ENCODE results near the gene TSPAN9. TPM values are rescaled to one million over a fixed set of nuclear protein-coding genes. Genes with fewer than 3 reads are reported as not detected.
A peak's percentile ranks its signal among the peaks of the same experiment; 100 is the strongest.

TSPAN9 gene
- total and polyA plus RNA-seq, 2 donors from 2014 or later: 62.4 to 81.6 TPM

- H3K9me3 ChIP-seq (ENCODE audit: control insufficient read depth in 2 of 3, insufficient read depth in 1 of 3, low read length in 3 of 3): no peaks in the 10 kb centered on the region
- no peak overlapping the region for H3K9ac ChIP-seq (ENCODE audit: low read length in 3 of 3)
- peaks cover 0 to 7% (median 0%) of the 10 kb centered on the region in 3 donors for H3K36me3 ChIP-seq (ENCODE audit: control insufficient read depth in 2 of 3, insufficient read depth in 3 of 3, low read length in 3 of 3)
- intact Hi-C loops (cut with DNase I): no loop called here
- H3K27me3 ChIP-seq (ENCODE audit: control insufficient read depth, insufficient read depth, low read length): no peaks in the 10 kb centered on the region
- TF ChIP-seq CTCF (IDR thresholded peaks at IDR 0.05; ENCODE audit: borderline replicate concordance, extremely low read depth, insufficient read depth): no peak
- peaks cover 0 to 36% (median 29%) of the 10 kb centered on the region in 3 donors for H3K4me1 ChIP-seq (ENCODE audit: control insufficient read depth in 2 of 3, insufficient read depth in 2 of 3, low read depth in 1 of 3, low read length in 3 of 3)
- FAIRE-seq: no peak
- H3K4me3 ChIP-seq (ENCODE audit: low read length in 3 of 3): no peak overlapping the region
- DNase-seq: no peak
- no peak overlapping the region for H3K27ac ChIP-seq (ENCODE audit: low read depth in 2 of 2, low read length in 2 of 2)
Observed at GRCh38 chr12:3202096-3202495, 124.9 kb downstream of the TSPAN9 start.

GRCh38 chr12:3202734-3203446 is 125.7 kb downstream of the TSPAN9 start:
- DNase-seq: peak in 4 of 5 donors; percentile 66 to 81 (median 68)
- no peak for FAIRE-seq
- intact Hi-C loops (cut with DNase I): no loop called here
- Histone ChIP-seq H3K9ac (ENCODE audit: low read length in 3 of 3) (no peak overlapping the region), H3K4me3 (ENCODE audit: low read length in 3 of 3) (no peak overlapping the region), H3K27ac (ENCODE audit: low read depth in 2 of 2, low read length in 2 of 2) (no peak overlapping the region), H3K9me3 (ENCODE audit: control insufficient read depth in 2 of 3, insufficient read depth in 1 of 3, low read length in 3 of 3) (no peaks in the 10 kb centered on the region), H3K27me3 (ENCODE audit: control insufficient read depth, insufficient read depth, low read length) (no peaks in the 10 kb centered on the region), H3K36me3 (ENCODE audit: control insufficient read depth in 2 of 3, insufficient read depth in 3 of 3, low read length in 3 of 3) (peaks cover 0 to 7% (median 0%) of the 10 kb centered on the region in 3 donors), H3K4me1 (ENCODE audit: control insufficient read depth in 2 of 3, insufficient read depth in 2 of 3, low read depth in 1 of 3, low read length in 3 of 3) (peaks cover 0 to 36% (median 29%) of the 10 kb centered on the region in 3 donors)
- peak; percentile 83 for TF ChIP-seq CTCF (IDR thresholded peaks at IDR 0.05; ENCODE audit: borderline replicate concordance, extremely low read depth, insufficient read depth)

- Histone ChIP-seq H3K9me3 (ENCODE audit: control insufficient read depth in 2 of 3, insufficient read depth in 1 of 3, low read length in 3 of 3) (no peaks in the 10 kb centered on the region), H3K36me3 (ENCODE audit: control insufficient read depth in 2 of 3, insufficient read depth in 3 of 3, low read length in 3 of 3) (peaks cover 0 to 7% (median 0%) of the 10 kb centered on the region in 3 donors), H3K27me3 (ENCODE audit: control insufficient read depth, insufficient read depth, low read length) (no peaks in the 10 kb centered on the region), H3K4me3 (ENCODE audit: low read length in 3 of 3) (no peak overlapping the region), H3K9ac (ENCODE audit: low read length in 3 of 3) (no peak overlapping the region), H3K27ac (ENCODE audit: low read depth in 2 of 2, low read length in 2 of 2) (no peak overlapping the region), H3K4me1 (ENCODE audit: control insufficient read depth in 2 of 3, insufficient read depth in 2 of 3, low read depth in 1 of 3, low read length in 3 of 3) (peaks cover 0 to 36% (median 29%) of the 10 kb centered on the region in 3 donors)
- intact Hi-C loops (cut with DNase I): no loop called here
- DNase-seq (no peak), FAIRE-seq (no peak)
- TF ChIP-seq CTCF (IDR thresholded peaks at IDR 0.05; ENCODE audit: borderline replicate concordance, extremely low read depth, insufficient read depth): no peak
Observed at GRCh38 chr12:3203713-3204112, 126.5 kb downstream of the TSPAN9 start.
